H1 (cell line): ENCODE results near the gene CHPF2. TPM values are rescaled to one million over a fixed set of nuclear protein-coding genes. Genes with fewer than 3 reads are reported as not detected.

Source experiments
- ATF2 ChIP-seq: IDR thresholded peaks from 2 replicates; pipeline ENCODE4 v1.6.1; 2012; ENCODE audit warnings: low read length, inconsistent platforms
- GABPA ChIP-seq: IDR thresholded peaks from 2 replicates; pipeline ENCODE4 v1.6.1; 2011; ENCODE audit warnings: mild to moderate bottlenecking, low read length, moderate library complexity, borderline replicate concordance; ENCODE audit not compliant: insufficient read depth
- PHF8 ChIP-seq: fragments of 200-600 bp; sonication (generic); conservative IDR thresholded peaks from 2 replicates; pipeline ENCODE4 v1.7.1; 2012; ENCODE audit warnings: low read depth, mild to moderate bottlenecking, inconsistent platforms, low read length, moderate library complexity
- POU5F1 ChIP-seq: IDR thresholded peaks from 2 replicates; pipeline ENCODE4 v1.6.1; 2011; ENCODE audit warnings: low read depth, mild to moderate bottlenecking, low read length, moderate library complexity
- SRF ChIP-seq: IDR thresholded peaks from 2 replicates; pipeline ENCODE4 v1.6.1; 2011; ENCODE audit warnings: mild to moderate bottlenecking, low read depth, low read length, moderate library complexity
- TAF1 ChIP-seq: IDR thresholded peaks from 2 replicates; pipeline ENCODE4 v1.6.1; 2011; ENCODE audit warnings: mild to moderate bottlenecking, low read depth, low read length
- TAF7 ChIP-seq: optimal IDR thresholded peaks from 2 replicates; pipeline ENCODE3; 2011; ENCODE audit warnings: low read depth, mild to moderate bottlenecking, inconsistent platforms, low read length, moderate library complexity, borderline replicate concordance
- polyA plus RNA-seq, 7 experiments: library from polyadenylated mRNA; depleted of rRNA in 3 of 7; stranded (reverse) in 5 of 7; unstranded in 2 of 7; fragments of >200 nt in 5 of 7; fragments of 200-250 nt in 2 of 7; gene quantifications; 1 replicate in 5 of 7; 2 replicates in 1 of 7; 4 replicates in 1 of 7; pipeline versions ENCODE4 v1.2.1 to v1.2.3, GENCODE V29; 2011 to 2013; ENCODE audit warnings: missing spikeins in 2 of 7, mixed read lengths in 2 of 7
- total RNA-seq: library from RNA; stranded (reverse); fragmentation: NEBNext Ultra II Directional; extraction: Animal tissue kit (Norgen Biotek cat#: 25700); gene quantifications from 2 replicates; pipeline ENCODE4 v1.2.1, GENCODE V29; 2021

The CHPF2 gene
- total and polyA plus RNA-seq, 2 of the 8 experiments (the other 6 are each of a cell fraction or from before 2014, with no cell fraction given), result 14.4 to 20.6 TPM

- TF ChIP-seq SRF, result no peak
- no peak for TF ChIP-seq PHF8
- TF ChIP-seq GABPA, result no peak
- TF ChIP-seq POU5F1, result no peak
- TF ChIP-seq TAF7, result no peak
- no peak for TF ChIP-seq ATF2
- no peak for TF ChIP-seq TAF1
Observed at GRCh38 chr7:151280388-151281019, 48.2 kb downstream of the CHPF2 start (continued).
